ENCODE data around the gene NRP2. TPM values are rescaled to one million over a fixed set of nuclear protein-coding genes. Genes with fewer than 3 reads are reported as not detected.

The NRP2 gene
- total RNA-seq, 2 donors from 2014 or later = 9.7 to 21.0 TPM

DNA sequence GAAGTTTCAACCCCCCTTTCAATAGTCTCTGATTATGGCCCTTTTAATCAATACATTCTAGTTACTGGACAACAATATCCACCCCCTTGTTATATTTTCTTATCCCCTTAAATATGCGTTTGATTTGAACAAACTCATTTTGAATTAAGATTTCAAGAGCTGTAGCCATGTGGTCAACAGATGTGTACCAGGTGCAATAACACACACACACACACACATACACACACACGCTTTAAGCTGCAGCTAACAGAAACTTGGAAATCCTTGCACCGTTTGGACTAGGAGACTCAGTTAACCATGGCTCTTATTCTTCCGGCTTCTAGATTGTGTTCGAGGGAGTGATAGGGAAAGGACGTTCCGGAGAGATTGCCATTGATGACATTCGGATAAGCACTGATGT, 82.8 kb downstream of the NRP2 start:
- 86% methylated on average over 8 of the region's 8 CpGs for WGBS
- intact Hi-C loops (cut with DNase I) = loop anchor here (5.0 kb wide), 3 partner anchors 117 to 182 kb away; no protein-coding TSS in a partner anchor
- no peaks in the 10 kb centered on the region for H3K9me3 ChIP-seq
- DNase-seq (ENCODE audit: low spot score) = no peak
- H3K27me3 ChIP-seq (replicated peaks; ENCODE audit: insufficient read depth) = no peaks in the 10 kb centered on the region
- TF ChIP-seq, protein P1, sequence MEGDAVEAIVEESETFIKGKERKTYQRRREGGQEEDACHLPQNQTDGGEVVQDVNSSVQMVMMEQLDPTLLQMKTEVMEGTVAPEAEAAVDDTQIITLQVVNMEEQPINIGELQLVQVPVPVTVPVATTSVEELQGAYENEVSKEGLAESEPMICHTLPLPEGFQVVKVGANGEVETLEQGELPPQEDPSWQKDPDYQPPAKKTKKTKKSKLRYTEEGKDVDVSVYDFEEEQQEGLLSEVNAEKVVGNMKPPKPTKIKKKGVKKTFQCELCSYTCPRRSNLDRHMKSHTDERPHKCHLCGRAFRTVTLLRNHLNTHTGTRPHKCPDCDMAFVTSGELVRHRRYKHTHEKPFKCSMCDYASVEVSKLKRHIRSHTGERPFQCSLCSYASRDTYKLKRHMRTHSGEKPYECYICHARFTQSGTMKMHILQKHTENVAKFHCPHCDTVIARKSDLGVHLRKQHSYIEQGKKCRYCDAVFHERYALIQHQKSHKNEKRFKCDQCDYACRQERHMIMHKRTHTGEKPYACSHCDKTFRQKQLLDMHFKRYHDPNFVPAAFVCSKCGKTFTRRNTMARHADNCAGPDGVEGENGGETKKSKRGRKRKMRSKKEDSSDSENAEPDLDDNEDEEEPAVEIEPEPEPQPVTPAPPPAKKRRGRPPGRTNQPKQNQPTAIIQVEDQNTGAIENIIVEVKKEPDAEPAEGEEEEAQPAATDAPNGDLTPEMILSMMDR (IDR thresholded peaks at IDR 0.05) = no peak
- no peak for TF ChIP-seq POLR2A (IDR thresholded peaks at IDR 0.05)
- no peak for TF ChIP-seq POLR2AphosphoS5 (IDR thresholded peaks at IDR 0.05)
- no peak overlapping the region for H3K4me3 ChIP-seq
- H3K27ac ChIP-seq = no peak overlapping the region
- no peaks in the 10 kb centered on the region for H3K36me3 ChIP-seq
- peaks cover 12% of the 10 kb centered on the region for H3K4me1 ChIP-seq (replicated peaks)

DNA sequence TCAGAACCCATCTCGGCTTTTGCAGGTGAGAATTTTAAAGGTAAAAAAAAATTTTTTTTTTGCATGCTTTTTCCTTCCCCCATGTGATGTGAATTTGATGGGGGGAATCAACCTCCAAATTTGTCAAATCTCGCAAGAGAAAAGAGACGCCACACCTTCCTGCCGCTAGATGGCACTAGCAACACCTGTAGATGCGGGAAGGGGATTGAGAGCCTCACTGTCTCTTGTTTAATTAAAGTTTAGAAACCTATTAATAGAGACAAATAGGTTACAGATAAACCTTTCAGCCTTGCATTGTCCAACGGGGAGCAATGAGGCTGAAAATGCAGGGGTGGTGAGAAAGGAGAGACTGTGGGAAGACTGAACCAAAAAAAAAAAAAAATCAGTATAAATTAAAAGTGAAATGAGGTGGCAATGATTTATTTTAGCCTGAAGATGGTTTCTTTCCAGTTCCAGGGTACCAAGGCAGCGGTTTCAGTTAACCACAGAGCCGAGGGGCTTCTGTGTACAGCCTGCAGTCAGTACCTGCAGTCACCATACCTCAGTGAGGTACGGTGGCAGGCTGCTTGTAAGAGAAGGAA, 84.6 kb downstream of the NRP2 start:
- H3K9me3 ChIP-seq = no peaks in the 10 kb centered on the region
- H3K4me1 ChIP-seq (replicated peaks) = peaks cover 17% of the 10 kb centered on the region
- H3K27me3 ChIP-seq (replicated peaks; ENCODE audit: insufficient read depth) = no peaks in the 10 kb centered on the region
- no peak overlapping the region for H3K4me3 ChIP-seq
- peak overlapping the region in 1 of 2 donors; percentile 23 for H3K27ac ChIP-seq
- H3K36me3 ChIP-seq = no peaks in the 10 kb centered on the region
- 15% methylated on average over 9 of the region's 9 CpGs for WGBS
- DNase-seq (ENCODE audit: low spot score) = peak; percentile 76
- TF ChIP-seq, protein P1 (IDR thresholded peaks at IDR 0.05) = peak; percentile 75 to 79 (median 76)
- TF ChIP-seq POLR2AphosphoS5 (IDR thresholded peaks at IDR 0.05) = peak; percentile 31
- no peak for TF ChIP-seq POLR2A (IDR thresholded peaks at IDR 0.05)
- intact Hi-C loops (cut with DNase I) = loop anchor here (5.0 kb wide), 3 partner anchors 115 to 180 kb away; no protein-coding TSS in a partner anchor

DNA sequence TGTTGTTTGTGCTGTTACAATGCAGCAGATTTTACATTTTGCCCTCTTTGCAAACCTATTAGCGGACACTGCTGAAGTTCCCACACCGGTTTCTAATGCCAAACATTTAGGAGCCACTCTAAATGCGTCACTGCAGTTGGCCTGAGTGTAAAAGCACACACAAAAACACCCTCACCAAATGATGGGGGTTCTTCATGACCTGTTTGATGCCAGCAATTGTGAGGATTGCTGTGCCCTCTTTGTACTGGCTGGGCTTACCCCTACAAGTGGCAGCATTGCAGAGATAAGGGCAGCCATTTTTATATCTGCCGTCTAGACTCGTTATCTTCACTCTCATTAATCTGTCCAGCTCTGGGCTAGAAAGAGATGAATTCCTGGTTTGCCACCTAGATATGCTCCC, 85.3 kb downstream of the NRP2 start:
- no peak for DNase-seq (ENCODE audit: low spot score)
- intact Hi-C loops (cut with DNase I) = loop anchor here (5.0 kb wide), 3 partner anchors 115 to 180 kb away; no protein-coding TSS in a partner anchor
- H3K36me3 ChIP-seq = no peaks in the 10 kb centered on the region
- H3K4me1 ChIP-seq (replicated peaks) = peaks cover 17% of the 10 kb centered on the region
- TF ChIP-seq POLR2A (IDR thresholded peaks at IDR 0.05) = no peak
- TF ChIP-seq, protein P1 (IDR thresholded peaks at IDR 0.05) = no peak
- no peak for TF ChIP-seq POLR2AphosphoS5 (IDR thresholded peaks at IDR 0.05)
- peak overlapping the region in 1 of 2 donors; percentile 79 for H3K27ac ChIP-seq
- no peaks in the 10 kb centered on the region for H3K27me3 ChIP-seq (replicated peaks; ENCODE audit: insufficient read depth)
- 77% methylated on average over 5 of the region's 5 CpGs for WGBS
- H3K4me3 ChIP-seq = no peak overlapping the region
- H3K9me3 ChIP-seq = no peaks in the 10 kb centered on the region

DNA sequence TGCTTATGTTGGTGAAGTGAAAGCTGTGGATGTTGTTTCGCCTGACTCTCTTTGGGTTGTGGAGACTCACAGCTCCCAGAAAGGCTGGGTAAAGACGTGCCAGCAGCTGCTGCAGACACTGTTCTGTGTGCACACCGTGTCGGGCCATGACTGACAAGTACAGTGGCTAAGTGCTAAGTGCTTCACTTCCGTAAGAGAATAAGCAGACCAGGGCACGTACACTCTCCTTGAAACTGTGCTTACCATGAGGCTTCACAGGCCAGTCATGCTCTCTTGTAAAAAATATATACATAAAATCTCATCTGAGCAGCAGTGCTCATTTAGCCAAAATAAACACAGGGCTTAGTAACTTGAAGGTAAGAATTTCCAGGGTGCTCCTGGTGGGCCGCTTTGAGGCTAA, 86.0 kb downstream of the NRP2 start:
- no peak for TF ChIP-seq POLR2AphosphoS5 (IDR thresholded peaks at IDR 0.05)
- TF ChIP-seq, protein P1 (IDR thresholded peaks at IDR 0.05) = no peak
- no peak for TF ChIP-seq POLR2A (IDR thresholded peaks at IDR 0.05)
- H3K27me3 ChIP-seq (replicated peaks; ENCODE audit: insufficient read depth) = no peaks in the 10 kb centered on the region
- DNase-seq (ENCODE audit: low spot score) = no peak
- intact Hi-C loops (cut with DNase I) = loop anchor here (5.0 kb wide), 3 partner anchors 114 to 179 kb away; no protein-coding TSS in a partner anchor
- peak overlapping the region in 1 of 2 donors; percentile 79 for H3K27ac ChIP-seq
- WGBS = 58% methylated on average over 7 of the region's 7 CpGs
- H3K4me1 ChIP-seq (replicated peaks) = peaks cover 17% of the 10 kb centered on the region
- H3K4me3 ChIP-seq = no peak overlapping the region
- no peaks in the 10 kb centered on the region for H3K36me3 ChIP-seq
- H3K9me3 ChIP-seq = no peaks in the 10 kb centered on the region

All from prostate gland (tissue), 2 donors.